Sigmoid colon (tissue), 7 donors: ENCODE results near the gene LITAFD. TPM values are rescaled to one million over a fixed set of nuclear protein-coding genes. Genes with fewer than 3 reads are reported as not detected.
A peak's percentile ranks its signal among the peaks of the same experiment; 100 is the strongest.

Experiments
- DNase-seq: peaks from one replicate; pipeline ENCODE4 v3.0.0-alpha.2; 2019
- H3K27ac ChIP-seq, 4 donors: fragments of 200-600 bp; sonication (generic); one replicate each; pipeline ENCODE4 v1.5.1; 2016 to 2019; ENCODE audit warnings: mild to moderate bottlenecking in 1 of 4
- H3K27me3 ChIP-seq, 3 donors: fragments of 200-600 bp; sonication (generic); one replicate each; pipeline ENCODE4 v1.5.1; 2019; ENCODE audit warnings: mild to moderate bottlenecking in 1 of 3
- H3K36me3 ChIP-seq, 4 donors: fragments of 200-600 bp; sonication (generic); one replicate each; pipeline ENCODE4 v1.5.1; 2016 to 2019
- H3K4me1 ChIP-seq, 4 donors: fragments of 200-600 bp; sonication (generic); one replicate each; pipeline ENCODE4 v1.5.1; 2017 to 2019
- H3K4me3 ChIP-seq, 4 donors: fragments of 200-600 bp; sonication (generic); one replicate each; pipeline ENCODE4 v1.5.1; 2017 to 2019; ENCODE audit warnings: mild to moderate bottlenecking in 2 of 4, moderate library complexity in 1 of 4
- H3K9me3 ChIP-seq, 4 donors: fragments of 200-600 bp in 3 of 4; sonication (generic) in 3 of 4; one replicate each; pipeline versions ENCODE4 v1.5.1 to v1.6.1; 2013 to 2019
- CTCF ChIP-seq, 4 experiments: fragments of 450-650 bp in 3 of 4; fragments of 200-600 bp in 1 of 4; IDR thresholded peaks; one replicate each; pipeline ENCODE4 v1.5.1; 2016 to 2019; ENCODE audit warnings: antibody characterized with exemption in 4 of 4, mild to moderate bottlenecking in 3 of 4, moderate library complexity in 2 of 4
- EP300 ChIP-seq, 4 donors: sonication (generic); formaldehyde crosslinking; IDR thresholded peaks; one replicate each; pipeline ENCODE4 v1.6.1; 2017; ENCODE audit warnings: antibody characterized with exemption in 4 of 4
- POLR2A ChIP-seq, 2 donors: fragments of 450-650 bp; IDR thresholded peaks; one replicate each; pipeline ENCODE4 v1.6.1; 2016; ENCODE audit warnings: antibody characterized with exemption in 2 of 2, mild to moderate bottlenecking in 2 of 2, moderate library complexity in 2 of 2
- POLR2AphosphoS5 ChIP-seq, 4 donors: sonication (generic); formaldehyde crosslinking; IDR thresholded peaks; one replicate each; pipeline ENCODE4 v1.6.1; 2017; ENCODE audit warnings: antibody characterized with exemption in 4 of 4
- WGBS, 2 donors: extraction: QIAGEN DNeasy Blood & Tissue Kit; methylation state at CpG; one replicate each; pipeline ENCODE4 v1.1.7; 2013; 5-methylcytosine and 5-hydroxymethylcytosine counted together
- intact Hi-C: fragments of 100-400 bp; cut with DNase I; formaldehyde crosslinking; loops from one replicate; pipeline ENCODE4 v1.15.1; 2023
- polyA plus RNA-seq, 3 donors: library from polyadenylated mRNA; stranded (reverse); fragments of 200-250 nt; gene quantifications; one replicate each; pipeline ENCODE4 v1.2.3, GENCODE V29; 2013
- total RNA-seq, 4 donors: library from RNA; depleted of rRNA; stranded (reverse); fragments of >200 nt; gene quantifications; one replicate each; pipeline ENCODE4 v1.1.0, GENCODE V29; 2016
- donor health status: healthy with polysubstance abuse.
- donor health status: Bipolar disorder and iron deficiency.
- donor health status: healthy.

Gene LITAFD
- total and polyA plus RNA-seq, 7 donors: not detected

GRCh38 chr16:8846401-8846932, 35.7 kb upstream of the LITAFD start:
- H3K4me1 ChIP-seq: no peaks in the 10 kb centered on the region
- no peaks in the 10 kb centered on the region for H3K27me3 ChIP-seq
- H3K4me3 ChIP-seq: no peak overlapping the region
- peaks cover 0 to 36% (median 4%) of the 10 kb centered on the region in 4 donors for H3K36me3 ChIP-seq
- H3K9me3 ChIP-seq: no peaks in the 10 kb centered on the region
- H3K27ac ChIP-seq: no peak overlapping the region
- DNase-seq: no peak
- WGBS, 2 donors: 90 to 95% methylated on average over 10 of the region's 10 CpGs
- intact Hi-C loops: no loop called here
- no peak for TF ChIP-seq EP300 (IDR thresholded peaks at IDR 0.05)
- TF ChIP-seq POLR2AphosphoS5 (IDR thresholded peaks at IDR 0.05): no peak
- no peak for TF ChIP-seq CTCF (IDR thresholded peaks at IDR 0.05)
- TF ChIP-seq POLR2A (IDR thresholded peaks at IDR 0.05): no peak

- no peak overlapping the region for H3K27ac ChIP-seq
- no peaks in the 10 kb centered on the region for H3K9me3 ChIP-seq
- H3K36me3 ChIP-seq: peaks cover 0 to 38% (median 4%) of the 10 kb centered on the region in 4 donors
- H3K4me3 ChIP-seq: no peak overlapping the region
- TF ChIP-seq POLR2AphosphoS5 (IDR thresholded peaks at IDR 0.05) (no peak), CTCF (IDR thresholded peaks at IDR 0.05) (no peak), POLR2A (IDR thresholded peaks at IDR 0.05) (no peak), EP300 (IDR thresholded peaks at IDR 0.05) (no peak)
- intact Hi-C loops: no loop called here
- H3K27me3 ChIP-seq: no peaks in the 10 kb centered on the region
- DNase-seq: no peak
- WGBS, 2 donors: 83 to 86% methylated on average over 13 of the region's 13 CpGs
- H3K4me1 ChIP-seq: no peaks in the 10 kb centered on the region
Observed at GRCh38 chr16:8847145-8847544, 35.0 kb upstream of the LITAFD start.

- 91 to 94% methylated on average over 15 of the region's 15 CpGs for WGBS, 2 donors
- Histone ChIP-seq H3K4me3 (no peak overlapping the region), H3K27ac (no peak overlapping the region), H3K36me3 (peaks cover 0 to 38% (median 4%) of the 10 kb centered on the region in 4 donors), H3K4me1 (no peaks in the 10 kb centered on the region), H3K27me3 (no peaks in the 10 kb centered on the region), H3K9me3 (no peaks in the 10 kb centered on the region)
- DNase-seq: no peak
- TF ChIP-seq POLR2A (IDR thresholded peaks at IDR 0.05) (no peak), EP300 (IDR thresholded peaks at IDR 0.05) (no peak), POLR2AphosphoS5 (IDR thresholded peaks at IDR 0.05) (no peak), CTCF (IDR thresholded peaks at IDR 0.05) (no peak)
- intact Hi-C loops: no loop called here
Observed at GRCh38 chr16:8847623-8848022, 34.5 kb upstream of the LITAFD start.

GRCh38 chr16:8848231-8848938, 33.8 kb upstream of the LITAFD start:
- Histone ChIP-seq H3K27ac (no peak overlapping the region), H3K27me3 (no peaks in the 10 kb centered on the region), H3K4me1 (no peaks in the 10 kb centered on the region), H3K36me3 (peaks cover 0 to 38% (median 4%) of the 10 kb centered on the region in 4 donors), H3K4me3 (no peak overlapping the region), H3K9me3 (no peaks in the 10 kb centered on the region)
- intact Hi-C loops: no loop called here
- WGBS, 2 donors: 91 to 93% methylated on average over 26 of the region's 26 CpGs
- DNase-seq: peak; percentile 65
- TF ChIP-seq POLR2A (IDR thresholded peaks at IDR 0.05) (no peak), EP300 (IDR thresholded peaks at IDR 0.05) (no peak), CTCF (IDR thresholded peaks at IDR 0.05) (no peak), POLR2AphosphoS5 (IDR thresholded peaks at IDR 0.05) (no peak)
